ENCODE measurements around the gene CHAT.

The CHAT gene

GRCh38 chr10:49631975-49632374, 18.1 kb downstream of the CHAT start:
- no peak for TF ChIP-seq Cebpa-rat (IDR thresholded peaks at IDR 0.05)
- H3K4me3 ChIP-seq, result no peak overlapping the region
- H4K20me1 ChIP-seq, result no peaks in the 10 kb centered on the region
- no peak overlapping the region for H3K4me2 ChIP-seq
- H3K4me1 ChIP-seq, result peaks cover 0 to 9% (median 0%) of the 10 kb centered on the region in 10 experiments; a peak in 5 of 20 replicates
- H3K27me3 ChIP-seq, result no peaks in the 10 kb centered on the region
- H3K9ac ChIP-seq, result no peak overlapping the region
- H3K36me3 ChIP-seq, result no peaks in the 10 kb centered on the region
- H3K9me3 ChIP-seq (replicated peaks in 1 of 11), result no peaks in the 10 kb centered on the region
- no peak overlapping the region for H3K27ac ChIP-seq

- H4K20me1 ChIP-seq, result no peaks in the 10 kb centered on the region
- no peak overlapping the region for H3K9ac ChIP-seq
- no peaks in the 10 kb centered on the region for H3K36me3 ChIP-seq
- no peak for TF ChIP-seq Cebpa-rat (IDR thresholded peaks at IDR 0.05)
- H3K4me3 ChIP-seq, result no peak overlapping the region
- H3K9me3 ChIP-seq (replicated peaks in 1 of 11), result no peaks in the 10 kb centered on the region
- no peak overlapping the region for H3K27ac ChIP-seq
- H3K4me2 ChIP-seq, result no peak overlapping the region
- no peaks in the 10 kb centered on the region for H3K27me3 ChIP-seq
- peaks cover 0 to 9% (median 0%) of the 10 kb centered on the region in 10 experiments; a peak in 5 of 20 replicates for H3K4me1 ChIP-seq
These were observed 18.8 kb downstream of the CHAT start for GRCh38 chr10:49632406-49633317.

DNA sequence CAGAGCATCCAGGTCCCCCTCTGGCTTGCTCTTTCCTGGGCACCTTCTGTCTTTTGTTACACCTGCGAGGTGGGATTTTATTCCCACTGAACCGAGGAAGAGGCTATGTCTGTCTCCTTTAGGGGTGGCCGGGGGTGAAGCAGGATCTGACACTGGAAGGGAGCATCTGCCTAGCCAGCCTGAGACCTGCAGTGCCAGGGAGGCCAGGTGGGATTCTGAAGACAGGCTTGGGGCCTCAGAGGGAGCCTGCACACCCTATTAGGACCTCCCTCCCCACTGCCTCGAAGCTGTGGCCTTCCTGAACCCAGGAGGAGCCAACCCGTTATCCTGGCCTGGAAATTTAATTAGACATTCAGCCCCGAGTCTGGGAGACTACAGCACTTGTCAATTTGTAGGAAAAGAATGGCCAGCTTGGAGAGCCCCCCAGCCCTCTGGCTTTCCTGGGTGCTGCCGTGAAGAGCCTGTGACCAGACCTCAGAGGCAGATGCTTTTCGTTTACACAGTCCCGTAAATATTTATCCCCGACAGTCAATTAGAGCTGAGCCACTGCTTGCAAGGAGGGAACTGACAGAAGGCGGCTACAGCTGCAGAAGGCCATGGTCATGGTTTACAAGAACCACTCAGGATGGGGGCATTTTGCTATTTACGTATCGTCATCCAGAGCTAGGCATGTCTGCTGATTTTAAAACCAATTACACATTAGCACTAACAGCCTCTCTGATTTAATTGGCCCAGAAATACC, 19.7 kb downstream of the CHAT start:
- H3K9ac ChIP-seq, result no peak overlapping the region
- no peaks in the 10 kb centered on the region for H3K9me3 ChIP-seq (replicated peaks in 1 of 11)
- TF ChIP-seq Cebpa-rat (IDR thresholded peaks at IDR 0.05), result no peak
- peaks cover 0 to 9% (median 0%) of the 10 kb centered on the region in 10 experiments; a peak in 5 of 20 replicates for H3K4me1 ChIP-seq
- H4K20me1 ChIP-seq, result no peaks in the 10 kb centered on the region
- no peak overlapping the region for H3K4me3 ChIP-seq
- no peaks in the 10 kb centered on the region for H3K36me3 ChIP-seq
- no peaks in the 10 kb centered on the region for H3K27me3 ChIP-seq
- H3K27ac ChIP-seq, result no peak overlapping the region
- H3K4me2 ChIP-seq, result peak overlapping the region in 2 of 11 experiments; percentile 15 to 23; a peak in 1 of 22 replicates

DNA sequence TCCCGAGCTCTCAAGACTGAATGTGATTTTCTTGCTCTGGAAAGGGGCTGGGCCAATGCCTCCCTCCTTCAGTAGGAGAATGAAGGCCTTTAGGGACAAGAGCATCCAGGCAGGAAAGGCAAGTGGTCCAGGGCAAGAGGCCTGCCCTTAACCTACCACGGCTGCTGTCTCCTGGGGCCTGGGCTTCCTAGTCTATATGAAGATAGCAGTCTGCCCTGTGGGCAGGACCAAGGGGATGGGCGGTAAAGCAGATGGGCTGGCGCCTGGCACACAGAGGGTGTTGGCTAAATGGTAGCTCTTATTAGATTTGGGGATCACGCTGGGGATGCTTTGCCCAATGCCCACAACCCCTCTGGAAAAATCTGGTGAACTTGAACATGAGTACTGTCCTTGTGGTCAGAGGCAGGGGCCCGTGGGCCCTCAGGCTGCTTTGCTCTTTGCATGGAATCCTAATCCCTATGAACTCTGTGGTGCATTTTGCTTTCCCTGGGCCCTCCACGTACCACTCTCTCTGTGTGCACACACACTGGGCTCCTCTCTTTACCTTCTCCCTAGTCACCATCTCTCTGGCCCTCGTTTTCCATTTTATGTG, 20.3 kb downstream of the CHAT start:
- peaks cover 0 to 9% (median 0%) of the 10 kb centered on the region in 10 experiments; a peak in 5 of 20 replicates for H3K4me1 ChIP-seq
- H3K36me3 ChIP-seq, result no peaks in the 10 kb centered on the region
- H3K9me3 ChIP-seq (replicated peaks in 1 of 11), result no peaks in the 10 kb centered on the region
- no peak overlapping the region for H3K27ac ChIP-seq
- no peaks in the 10 kb centered on the region for H4K20me1 ChIP-seq
- no peaks in the 10 kb centered on the region for H3K27me3 ChIP-seq
- TF ChIP-seq Cebpa-rat (IDR thresholded peaks at IDR 0.05), result no peak
- H3K9ac ChIP-seq, result no peak overlapping the region
- no peak overlapping the region for H3K4me3 ChIP-seq
- H3K4me2 ChIP-seq, result peak overlapping the region in 3 of 11 experiments; percentile 15 to 23 (median 16); a peak in 1 of 22 replicates

DNA sequence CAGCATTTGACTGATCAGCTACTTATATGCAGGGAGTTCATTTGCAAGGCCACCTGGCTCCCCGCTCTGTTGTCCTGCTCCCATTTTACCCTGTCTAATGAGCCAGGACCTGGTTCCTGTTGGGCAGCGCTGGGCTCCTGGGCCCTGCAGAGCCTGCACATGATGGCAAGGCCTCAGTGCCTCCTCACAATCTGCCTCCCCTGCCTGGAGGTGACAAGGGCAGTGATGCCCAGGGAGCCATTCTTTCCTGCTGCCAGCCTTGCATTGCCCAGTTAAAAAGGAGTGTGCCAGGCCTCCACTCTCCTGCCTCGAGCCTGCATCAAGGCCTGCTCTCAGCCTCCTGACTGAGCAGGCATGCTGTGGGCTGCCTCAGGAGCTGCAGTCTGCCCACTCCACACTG, 28.5 kb downstream of the CHAT start:
- Histone ChIP-seq H3K36me3 (no peaks in the 10 kb centered on the region), H4K20me1 (no peaks in the 10 kb centered on the region), H3K4me1 (peaks cover 0 to 38% (median 33%) of the 10 kb centered on the region in 10 experiments; a peak in 16 of 20 replicates), H3K4me2 (no peak overlapping the region), H3K27me3 (no peaks in the 10 kb centered on the region), H3K4me3 (no peak overlapping the region), H3K9ac (no peak overlapping the region), H3K9me3 (replicated peaks in 1 of 11) (no peaks in the 10 kb centered on the region), H3K27ac (no peak overlapping the region)
- TF ChIP-seq Cebpa-rat (IDR thresholded peaks at IDR 0.05), result no peak

- Histone ChIP-seq H3K4me2 (peak overlapping the region in 7 of 11 experiments; percentile 21 to 91 (median 53); a peak in 11 of 22 replicates), H4K20me1 (no peaks in the 10 kb centered on the region), H3K9ac (no peak overlapping the region), H3K27ac (no peak overlapping the region), H3K36me3 (no peaks in the 10 kb centered on the region), H3K9me3 (replicated peaks in 1 of 11) (no peaks in the 10 kb centered on the region), H3K4me1 (peaks cover 6 to 50% (median 44%) of the 10 kb centered on the region in 10 experiments), H3K4me3 (no peak overlapping the region), H3K27me3 (no peaks in the 10 kb centered on the region)
- no peak for TF ChIP-seq Cebpa-rat (IDR thresholded peaks at IDR 0.05)
These were observed 29.6 kb downstream of the CHAT start for GRCh38 chr10:49643241-49644034.

GRCh38 chr10:49644035-49644646, 30.3 kb downstream of the CHAT start:
- Histone ChIP-seq H3K4me3 (no peak overlapping the region), H3K27me3 (no peaks in the 10 kb centered on the region), H3K4me2 (peak overlapping the region in 8 of 11 experiments; percentile 8 to 91 (median 48); a peak in 15 of 22 replicates), H3K9ac (no peak overlapping the region), H3K36me3 (no peaks in the 10 kb centered on the region), H3K9me3 (replicated peaks in 1 of 11) (no peaks in the 10 kb centered on the region), H3K27ac (peak overlapping the region in 2 of 11 experiments; percentile 6 to 12; a peak in 1 of 22 replicates), H4K20me1 (no peaks in the 10 kb centered on the region), H3K4me1 (peaks cover 13 to 57% (median 51%) of the 10 kb centered on the region in 10 experiments)
- TF ChIP-seq Cebpa-rat (IDR thresholded peaks at IDR 0.05), result no peak

DNA sequence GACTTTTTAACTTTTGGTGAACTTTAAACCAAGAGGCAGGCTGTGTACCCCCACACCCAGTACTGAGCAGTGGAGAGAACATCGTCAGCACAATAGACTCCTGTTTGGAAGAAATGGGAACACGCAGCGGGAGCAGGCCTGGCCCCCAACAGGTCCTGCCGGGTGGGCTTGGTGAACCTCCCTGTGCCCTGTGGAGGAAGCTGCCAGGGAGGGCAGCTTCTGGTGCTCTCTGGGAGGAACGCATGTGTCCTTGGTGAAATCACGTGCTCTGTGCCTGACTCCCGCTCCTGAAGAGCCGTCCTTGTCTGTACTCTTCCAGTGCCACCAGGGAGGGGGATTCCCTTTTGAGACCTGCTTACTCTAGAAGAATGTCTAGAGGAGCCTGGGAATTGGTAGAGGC, 31.6 kb downstream of the CHAT start:
- Histone ChIP-seq H3K36me3 (no peaks in the 10 kb centered on the region), H3K4me2 (peak overlapping the region in 9 of 11 experiments; percentile 11 to 93 (median 90); a peak in 13 of 22 replicates), H3K27ac (peak overlapping the region in 3 of 11 experiments; percentile 21 to 95 (median 89); a peak in 3 of 22 replicates), H3K4me1 (peaks cover 26 to 70% (median 64%) of the 10 kb centered on the region in 10 experiments), H3K9me3 (replicated peaks in 1 of 11) (no peaks in the 10 kb centered on the region), H4K20me1 (no peaks in the 10 kb centered on the region), H3K9ac (no peak overlapping the region), H3K27me3 (no peaks in the 10 kb centered on the region), H3K4me3 (no peak overlapping the region)
- TF ChIP-seq Cebpa-rat (IDR thresholded peaks at IDR 0.05), result no peak

Data from BLaER1 treated with 17β-estradiol and CSF1 and Interleukin-3, amounts not matched to agents 10 nM and 100 nM (cell line).